ENCODE data around the gene GPRASP3. TPM values are rescaled to one million over a fixed set of nuclear protein-coding genes. Genes with fewer than 3 reads are reported as not detected.

The GPRASP3 gene
- total RNA-seq, 1 experiment from 2014 or later: 4.9 TPM

- TF ChIP-seq CTCF (IDR thresholded peaks at IDR 0.05; ENCODE audit: unreplicated experiment): no peak
- Mint-ChIP-seq H3K4me3 (ENCODE audit: low read depth, unreplicated experiment) (no peak overlapping the region), H3K27ac (ENCODE audit: unreplicated experiment) (no peak overlapping the region), H3K27me3 (ENCODE audit: unreplicated experiment) (no peaks in the 10 kb centered on the region), H3K36me3 (ENCODE audit: insufficient read depth, unreplicated experiment) (no peaks in the 10 kb centered on the region), H3K4me1 (ENCODE audit: low read depth, unreplicated experiment) (no peaks in the 10 kb centered on the region), H3K9me3 (ENCODE audit: low read depth, unreplicated experiment) (peaks cover 4% of the 10 kb centered on the region)
- CTCF ChIA-PET: no interaction called here
- DNase-seq: no peak
- intact Hi-C loops (cut with micrococcal nuclease; ENCODE audit: unreplicated experiment): loop anchor here (10.0 kb wide), 1 partner anchor 80 kb away; no protein-coding TSS in a partner anchor
- BruUV-seq (replicated peaks): no TSS peak
These were observed 25.8 kb upstream of the GPRASP3 start for GRCh38 chrX:102694749-102695148.

DNA sequence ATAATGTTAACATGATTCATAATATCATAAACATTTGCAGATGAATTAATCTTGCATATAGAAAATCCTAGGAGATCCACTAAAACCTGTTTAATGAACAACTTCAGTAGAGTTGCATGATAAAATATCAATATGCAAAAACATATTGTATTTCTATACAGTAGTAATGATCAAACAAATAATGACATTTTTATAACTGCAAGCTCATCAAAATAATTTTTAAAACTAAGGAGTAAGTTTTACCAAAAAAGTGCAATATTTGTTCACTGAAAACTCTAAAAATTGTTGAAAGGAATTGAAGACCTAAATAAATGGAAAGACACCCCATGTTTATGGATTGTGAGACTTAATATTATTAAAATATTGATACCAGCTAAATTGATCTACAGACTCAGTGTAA lies 24.2 kb upstream of the GPRASP3 start:
- Mint-ChIP-seq H3K27me3 (ENCODE audit: unreplicated experiment) (no peaks in the 10 kb centered on the region), H3K4me3 (ENCODE audit: low read depth, unreplicated experiment) (no peak overlapping the region), H3K9me3 (ENCODE audit: low read depth, unreplicated experiment) (no peaks in the 10 kb centered on the region), H3K36me3 (ENCODE audit: insufficient read depth, unreplicated experiment) (no peaks in the 10 kb centered on the region), H3K27ac (ENCODE audit: unreplicated experiment) (no peak overlapping the region), H3K4me1 (ENCODE audit: low read depth, unreplicated experiment) (no peaks in the 10 kb centered on the region)
- CTCF ChIA-PET: no interaction called here
- no TSS peak for BruUV-seq (replicated peaks)
- TF ChIP-seq CTCF (IDR thresholded peaks at IDR 0.05; ENCODE audit: unreplicated experiment): no peak
- intact Hi-C loops (cut with micrococcal nuclease; ENCODE audit: unreplicated experiment): loop anchor here (10.0 kb wide), 1 partner anchor 82 kb away; no protein-coding TSS in a partner anchor
- DNase-seq: no peak

DNA sequence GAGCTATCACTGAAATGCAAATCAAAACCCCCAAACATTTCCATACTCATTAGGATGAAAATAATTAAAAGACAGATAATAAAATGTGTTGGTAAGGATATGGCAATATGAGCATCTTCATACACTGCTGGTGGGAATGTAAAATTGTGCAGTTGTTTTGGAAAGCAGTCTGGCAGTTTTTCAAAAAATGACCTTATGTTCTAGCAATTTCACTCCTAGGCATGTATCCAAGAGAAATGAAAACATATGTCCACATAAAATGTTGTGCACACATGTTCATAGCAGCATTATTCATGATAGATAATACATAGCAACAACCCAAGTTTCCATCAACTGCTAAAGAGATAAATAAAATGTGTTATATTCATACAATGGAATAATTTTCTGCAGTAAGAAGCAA lies 23.0 kb upstream of the GPRASP3 start:
- H3K27me3 Mint-ChIP-seq (ENCODE audit: unreplicated experiment): no peaks in the 10 kb centered on the region
- TF ChIP-seq CTCF (IDR thresholded peaks at IDR 0.05; ENCODE audit: unreplicated experiment): no peak
- no peak for DNase-seq
- no TSS peak for BruUV-seq (replicated peaks)
- H3K4me3 Mint-ChIP-seq (ENCODE audit: low read depth, unreplicated experiment): no peak overlapping the region
- H3K36me3 Mint-ChIP-seq (ENCODE audit: insufficient read depth, unreplicated experiment): no peaks in the 10 kb centered on the region
- H3K9me3 Mint-ChIP-seq (ENCODE audit: low read depth, unreplicated experiment): peaks cover 2% of the 10 kb centered on the region
- intact Hi-C loops (cut with micrococcal nuclease; ENCODE audit: unreplicated experiment): loop anchor here (10.0 kb wide), 1 partner anchor 83 kb away; no protein-coding TSS in a partner anchor
- H3K27ac Mint-ChIP-seq (ENCODE audit: unreplicated experiment): no peak overlapping the region
- CTCF ChIA-PET: no interaction called here
- H3K4me1 Mint-ChIP-seq (ENCODE audit: low read depth, unreplicated experiment): no peaks in the 10 kb centered on the region

DNA sequence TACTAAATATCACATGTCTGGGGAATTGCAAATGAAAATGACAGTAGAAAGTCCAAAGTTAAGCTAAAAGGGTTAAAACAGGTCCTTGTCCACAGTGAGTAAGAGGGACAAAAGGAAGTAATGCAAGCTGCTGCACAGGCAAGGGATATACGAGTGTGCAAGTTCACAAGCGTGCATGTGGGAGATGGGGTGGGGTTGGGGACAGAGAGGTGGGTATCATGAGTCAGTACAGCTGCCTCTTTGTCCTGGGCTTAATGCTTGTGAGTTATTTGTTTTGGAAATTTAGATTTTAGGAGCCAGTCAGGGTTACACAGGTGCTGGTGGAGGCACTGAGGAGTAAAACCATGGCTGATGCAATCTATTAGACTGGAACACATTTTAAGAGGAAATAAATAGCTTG lies 11.6 kb upstream of the GPRASP3 start:
- CTCF ChIA-PET: no interaction called here
- intact Hi-C loops (cut with micrococcal nuclease; ENCODE audit: unreplicated experiment): no loop called here
- no peaks in the 10 kb centered on the region for H3K27me3 Mint-ChIP-seq (ENCODE audit: unreplicated experiment)
- no peak overlapping the region for H3K27ac Mint-ChIP-seq (ENCODE audit: unreplicated experiment)
- no peaks in the 10 kb centered on the region for H3K4me1 Mint-ChIP-seq (ENCODE audit: low read depth, unreplicated experiment)
- no peak for DNase-seq
- no peak overlapping the region for H3K4me3 Mint-ChIP-seq (ENCODE audit: low read depth, unreplicated experiment)
- no peak for TF ChIP-seq CTCF (IDR thresholded peaks at IDR 0.05; ENCODE audit: unreplicated experiment)
- BruUV-seq (replicated peaks): no TSS peak
- peaks cover 2% of the 10 kb centered on the region for H3K9me3 Mint-ChIP-seq (ENCODE audit: low read depth, unreplicated experiment)
- H3K36me3 Mint-ChIP-seq (ENCODE audit: insufficient read depth, unreplicated experiment): peaks cover 21% of the 10 kb centered on the region
